COLO668 (cell line): ENCODE results near the gene NUP160.
"Not testable (repeated sequence)": the region's sequence is repeated elsewhere in the genome, so short reads cannot be mapped to it uniquely, and the experiment has no call there.

Experiments used
- DNase-seq: peaks from one replicate; lab custom pipeline; 2025; ENCODE audit not compliant: unreplicated experiment; lab: John Stamatoyannopoulos, UW

Gene NUP160

GRCh38 chr11:47847892-47848699 lies at the start of gene NUP160:
TSS of gene NUP160 (minus strand) at chr11:47848350. CDS start at chr11:47848318, 32 bp downstream.
- DNase-seq = peak; percentile 90

GRCh38 chr11:47896199-47896598 lies 48.0 kb upstream of the NUP160 start:
- no peak for DNase-seq

- DNase-seq = no peak
Observed at GRCh38 chr11:47895035-47895434, 46.9 kb upstream of the NUP160 start.

- DNase-seq = not testable (repeated sequence)
Observed at GRCh38 chr11:47892546-47893276, 44.6 kb upstream of the NUP160 start.

- no peak for DNase-seq
Observed at GRCh38 chr11:47891886-47892285, 43.7 kb upstream of the NUP160 start.

GRCh38 chr11:47889714-47890441 lies 41.7 kb upstream of the NUP160 start:
- no peak for DNase-seq

GRCh38 chr11:47887910-47888569 lies 39.9 kb upstream of the NUP160 start:
- no peak for DNase-seq

- DNase-seq = no peak
Observed at GRCh38 chr11:47886096-47886495, 37.9 kb upstream of the NUP160 start.

- DNase-seq = not testable (repeated sequence)
Observed at GRCh38 chr11:47882437-47882836, 34.3 kb upstream of the NUP160 start.

- no peak for DNase-seq
Observed at GRCh38 chr11:47881145-47881544, 33.0 kb upstream of the NUP160 start.

- DNase-seq = no peak
Observed at GRCh38 chr11:47879259-47880158, 31.4 kb upstream of the NUP160 start.

GRCh38 chr11:47875858-47876257 lies 27.7 kb upstream of the NUP160 start:
- DNase-seq = not testable (repeated sequence)

GRCh38 chr11:47870404-47870803 lies 22.3 kb upstream of the NUP160 start:
- no peak for DNase-seq

GRCh38 chr11:47869544-47870393 lies 21.6 kb upstream of the NUP160 start:
- no peak for DNase-seq

- DNase-seq = no peak
Observed at GRCh38 chr11:47867823-47868222, 19.7 kb upstream of the NUP160 start.

- not testable (repeated sequence) for DNase-seq
Observed at GRCh38 chr11:47866892-47867291, 18.7 kb upstream of the NUP160 start.

GRCh38 chr11:47864901-47865300 lies 16.8 kb upstream of the NUP160 start:
- no peak for DNase-seq

GRCh38 chr11:47863898-47864430 lies 15.8 kb upstream of the NUP160 start:
- no peak for DNase-seq
